Endothelial cell of umbilical vein (primary cell): Measurements from ENCODE around the gene ITPR1. TPM values are rescaled to one million over a fixed set of nuclear protein-coding genes. Genes with fewer than 3 reads are reported as not detected.

ENCODE experiments used
- BruUV-seq: library from RNA; stranded (reverse); fragments of 400-500 nt; replicated peaks from 2 replicates; lab custom pipeline; 2021; lab: Mats Ljungman, UMichigan
- CTCF ChIA-PET: fragments of 300-600, 350-600 bp; sonication (Branson Sonifier 250); formaldehyde crosslinking; loops from one replicate; lab custom pipeline; 2021; ENCODE audit warnings: antibody characterized with exemption, inconsistent platforms; lab: Charles Lee
- POLR2A ChIA-PET: fragments of 300-600, 350-600 bp; sonication (Branson Sonifier 250); formaldehyde crosslinking; loops from one replicate; lab custom pipeline; 2021; ENCODE audit warnings: antibody characterized with exemption, inconsistent platforms; lab: Charles Lee
- DNase-seq: peaks from one replicate; pipeline ENCODE4 v3.0.0-alpha.2; 2011; ENCODE audit warnings: low read depth, low spot score
- FAIRE-seq: peaks from 2 replicates; lab custom pipeline; 2011; peaks lifted over from hg19 to GRCh38; lab: Jason Lieb, UNC
- H2AFZ ChIP-seq: 2 replicates; pipeline ENCODE4 v1.6.0; 2012; ENCODE audit warnings: low read depth, low read length, control low read depth, inconsistent platforms
- H3K27ac ChIP-seq: 2 replicates; pipeline ENCODE4 v1.5.1; 2011; ENCODE audit warnings: low read depth, mild to moderate bottlenecking, control low read depth, low read length, moderate library complexity; ENCODE audit not compliant: insufficient read depth
- H3K27me3 ChIP-seq, 2 experiments: 2 replicates each; pipeline versions ENCODE4 v1.6.0 to v1.6.1; 2011; ENCODE audit warnings: low read length in 2 of 2, mixed read lengths in 1 of 2; ENCODE audit not compliant: control insufficient read depth in 2 of 2, insufficient read depth in 2 of 2
- H3K36me3 ChIP-seq, 2 experiments: 2 replicates in 1 of 2; 3 replicates in 1 of 2; pipeline ENCODE4 v1.5.1; 2011; ENCODE audit warnings: low read length in 2 of 2, mild to moderate bottlenecking in 1 of 2, moderate library complexity in 1 of 2; ENCODE audit not compliant: control insufficient read depth in 2 of 2, insufficient read depth in 2 of 2; ENCODE audit errors: extremely low read depth in 1 of 2
- H3K4me1 ChIP-seq: 3 replicates; pipeline ENCODE4 v1.5.1; 2011; ENCODE audit warnings: mild to moderate bottlenecking, low read length; ENCODE audit not compliant: control insufficient read depth, insufficient read depth; ENCODE audit errors: extremely low read depth
- H3K4me2 ChIP-seq: 2 replicates; pipeline ENCODE4 v1.6.1; 2011; ENCODE audit warnings: low read length, control low read depth, mixed read lengths; ENCODE audit not compliant: insufficient read depth
- H3K4me3 ChIP-seq, 3 experiments: fragments of 200-600 bp in 1 of 3; sonication (generic), shearing (Covaris generic) in 1 of 3; replicated peaks in 1 of 3; 2 replicates each; pipeline ENCODE4 v1.5.1; 2011 to 2016; ENCODE audit warnings: control low read depth in 3 of 3, low read length in 3 of 3, mild to moderate bottlenecking in 2 of 3, inconsistent platforms in 1 of 3, low read depth in 1 of 3, moderate library complexity in 1 of 3; ENCODE audit not compliant: insufficient read depth in 1 of 3
- H3K79me2 ChIP-seq: 2 replicates; pipeline ENCODE4 v1.6.0; 2012; ENCODE audit warnings: low read length, inconsistent platforms; ENCODE audit not compliant: control insufficient read depth, insufficient read depth
- H3K9ac ChIP-seq: replicated peaks from 2 replicates; pipeline ENCODE3; 2011; ENCODE audit warnings: low read length, control low read depth; ENCODE audit not compliant: insufficient read depth; ENCODE audit errors: extremely low read depth
- H3K9me1 ChIP-seq: replicated peaks from 3 replicates; pipeline ENCODE4 v1.6.0; 2011; ENCODE audit warnings: mild to moderate bottlenecking, low read length; ENCODE audit not compliant: control insufficient read depth, insufficient read depth; ENCODE audit errors: extremely low read depth
- H3K9me3 ChIP-seq: replicated peaks from 2 replicates; pipeline ENCODE4 v1.5.1; 2012; ENCODE audit warnings: low read length, inconsistent platforms; ENCODE audit not compliant: control insufficient read depth, insufficient read depth
- H4K20me1 ChIP-seq: replicated peaks from 2 replicates; pipeline ENCODE3; 2011; ENCODE audit warnings: mild to moderate bottlenecking, low read length; ENCODE audit not compliant: control insufficient read depth, insufficient read depth; ENCODE audit errors: extremely low read depth
- EZH2 ChIP-seq: IDR thresholded peaks from 2 replicates; pipeline ENCODE4 v1.6.1; 2012; ENCODE audit warnings: borderline replicate concordance, low read depth, mild to moderate bottlenecking, moderate library complexity, low read length, inconsistent platforms; ENCODE audit not compliant: severe bottlenecking
- FOS ChIP-seq: IDR thresholded peaks from 2 replicates; pipeline ENCODE4 v1.6.1; 2011; ENCODE audit warnings: mild to moderate bottlenecking, low read length, moderate library complexity, borderline replicate concordance; ENCODE audit not compliant: insufficient read depth
- GATA2 ChIP-seq: IDR thresholded peaks from 2 replicates; pipeline ENCODE4 v1.7.0; 2011; ENCODE audit warnings: low read depth, mild to moderate bottlenecking, moderate library complexity, mixed read lengths, low read length; ENCODE audit not compliant: insufficient read length, insufficient read depth
- JUN ChIP-seq: IDR thresholded peaks from 2 replicates; pipeline ENCODE4 v1.6.1; 2011; ENCODE audit warnings: borderline replicate concordance, low read depth; ENCODE audit not compliant: insufficient read length, insufficient read depth
- MYC ChIP-seq: IDR thresholded peaks from one replicate; pipeline ENCODE4 v1.6.1; 2011; ENCODE audit warnings: mild to moderate bottlenecking, low read depth, low read length
- POLR2A ChIP-seq: IDR thresholded peaks from 2 replicates; pipeline ENCODE4 v1.6.1; 2012; ENCODE audit warnings: low read depth, mild to moderate bottlenecking, control low read depth, low read length
- POLR2AphosphoS5 ChIP-seq: IDR thresholded peaks from 2 replicates; pipeline ENCODE4 v1.6.1; 2012; ENCODE audit warnings: low read depth, mild to moderate bottlenecking, control low read depth, low read length, moderate library complexity; ENCODE audit not compliant: insufficient read depth
- dilution Hi-C: fragments of 300-500 bp; cut with MboI; formaldehyde crosslinking; loops from one replicate; pipeline ENCODE4 v1.15.0; 2019; ENCODE audit warnings: low sequenced_read_pairs; ENCODE audit not compliant: extremely low pct_ligation_motif_present
- intact Hi-C: fragments of 100-400 bp; cut with micrococcal nuclease; formaldehyde crosslinking; loops from one replicate; pipeline ENCODE4 v1.10.0; 2022
- polyA plus RNA-seq, 4 experiments: library from polyadenylated mRNA; depleted of rRNA in 3 of 4; stranded (reverse) in 3 of 4; unstranded in 1 of 4; fragments of >200 nt; gene quantifications; 2 replicates each; pipeline versions ENCODE4 v1.2.1 to v1.2.3, GENCODE V29; 2011 to 2012; ENCODE audit warnings: missing spikeins in 1 of 4
- total RNA-seq: library from RNA; stranded (reverse); gene quantifications from 2 replicates; pipeline ENCODE4 v1.2.3, GENCODE V29; 2021
- TF ChIP-seq, protein P1 (sequence below), 2 donors: IDR thresholded peaks; 1 replicate in 1 of 2; 2 replicates in 1 of 2; pipeline ENCODE4 v1.5.1; 2011; ENCODE audit warnings: low read length in 2 of 2, mild to moderate bottlenecking in 2 of 2, moderate library complexity in 2 of 2, control low read depth in 1 of 2, inconsistent platforms in 1 of 2, low read depth in 1 of 2; ENCODE audit not compliant: insufficient read depth in 1 of 2; ENCODE audit errors: extremely low read depth in 1 of 2
- TF ChIP-seq, protein P2 (sequence below): IDR thresholded peaks from 2 replicates; pipeline ENCODE4 v1.6.1; 2011; ENCODE audit not compliant: insufficient read depth, insufficient read length

ITPR1 gene
- total and polyA plus RNA-seq, 2 donors (not counting 3 experiments of a cell fraction or from before 2014, with no cell fraction given): 5.1 to 16.1 TPM

DNA sequence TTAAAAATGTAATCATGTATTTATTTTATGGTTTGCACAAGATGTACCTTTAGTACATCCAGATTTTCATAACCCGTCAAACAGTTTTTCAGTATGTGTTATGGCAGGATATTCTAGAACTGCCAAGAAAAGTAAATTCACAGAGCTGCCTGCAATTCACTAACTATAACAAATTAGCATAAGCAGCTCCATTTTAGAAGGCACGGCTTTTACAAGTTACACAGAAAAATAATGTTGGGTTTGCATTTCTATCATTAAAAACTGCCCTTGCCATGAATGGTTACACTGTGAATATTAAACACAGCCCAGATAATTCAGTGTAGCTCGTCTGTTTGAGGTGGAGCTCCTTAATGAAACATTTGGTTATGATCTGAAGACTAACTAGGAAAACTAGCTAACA is 391.7 kb downstream of the ITPR1 start:
- no peak overlapping the region for H3K4me3 ChIP-seq
- no TSS peak for BruUV-seq
- dilution Hi-C loops (no loop called here), intact Hi-C loops (no loop called here)
- no peak overlapping the region for H3K4me2 ChIP-seq
- no peaks in the 10 kb centered on the region for H3K9me1 ChIP-seq
- H3K79me2 ChIP-seq: no peaks in the 10 kb centered on the region
- no peak overlapping the region for H2AFZ ChIP-seq
- H3K27ac ChIP-seq: no peak overlapping the region
- H3K9me3 ChIP-seq: no peaks in the 10 kb centered on the region
- peaks cover 0 to 2% of the 10 kb centered on the region in 2 experiments for H3K27me3 ChIP-seq
- no peak overlapping the region for H3K9ac ChIP-seq
- POLR2A ChIA-PET: no interaction called here
- CTCF ChIA-PET: interaction anchor here (0.9 to 1.9 kb wide), 4 partner anchors 11 to 164 kb away, joined by 3 to 7 read pairs (median 4); no protein-coding TSS in a partner anchor
- no peaks in the 10 kb centered on the region for H3K36me3 ChIP-seq
- H3K4me1 ChIP-seq: no peaks in the 10 kb centered on the region
- TF ChIP-seq MYC: no peak
- TF ChIP-seq, protein P1, sequence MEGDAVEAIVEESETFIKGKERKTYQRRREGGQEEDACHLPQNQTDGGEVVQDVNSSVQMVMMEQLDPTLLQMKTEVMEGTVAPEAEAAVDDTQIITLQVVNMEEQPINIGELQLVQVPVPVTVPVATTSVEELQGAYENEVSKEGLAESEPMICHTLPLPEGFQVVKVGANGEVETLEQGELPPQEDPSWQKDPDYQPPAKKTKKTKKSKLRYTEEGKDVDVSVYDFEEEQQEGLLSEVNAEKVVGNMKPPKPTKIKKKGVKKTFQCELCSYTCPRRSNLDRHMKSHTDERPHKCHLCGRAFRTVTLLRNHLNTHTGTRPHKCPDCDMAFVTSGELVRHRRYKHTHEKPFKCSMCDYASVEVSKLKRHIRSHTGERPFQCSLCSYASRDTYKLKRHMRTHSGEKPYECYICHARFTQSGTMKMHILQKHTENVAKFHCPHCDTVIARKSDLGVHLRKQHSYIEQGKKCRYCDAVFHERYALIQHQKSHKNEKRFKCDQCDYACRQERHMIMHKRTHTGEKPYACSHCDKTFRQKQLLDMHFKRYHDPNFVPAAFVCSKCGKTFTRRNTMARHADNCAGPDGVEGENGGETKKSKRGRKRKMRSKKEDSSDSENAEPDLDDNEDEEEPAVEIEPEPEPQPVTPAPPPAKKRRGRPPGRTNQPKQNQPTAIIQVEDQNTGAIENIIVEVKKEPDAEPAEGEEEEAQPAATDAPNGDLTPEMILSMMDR (IDR thresholded peaks at IDR 0.05; ENCODE audit: extremely low read depth in 1 of 2, insufficient read depth in 1 of 2, low read depth in 1 of 2, low read length in 2 of 2): no peak
- TF ChIP-seq GATA2: no peak
- TF ChIP-seq JUN: no peak
- TF ChIP-seq POLR2A: no peak
- no peak for TF ChIP-seq EZH2
- TF ChIP-seq, protein P2, sequence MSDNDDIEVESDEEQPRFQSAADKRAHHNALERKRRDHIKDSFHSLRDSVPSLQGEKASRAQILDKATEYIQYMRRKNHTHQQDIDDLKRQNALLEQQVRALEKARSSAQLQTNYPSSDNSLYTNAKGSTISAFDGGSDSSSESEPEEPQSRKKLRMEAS: no peak
- no peak for TF ChIP-seq POLR2AphosphoS5
- TF ChIP-seq FOS: no peak
- FAIRE-seq (no peak), DNase-seq (no peak)
- no peaks in the 10 kb centered on the region for H4K20me1 ChIP-seq
